Right lobe of liver (tissue), 6 donors: ENCODE results near the gene RGS6. TPM values are rescaled to one million over a fixed set of nuclear protein-coding genes. Genes with fewer than 3 reads are reported as not detected.

Experiments
- ATAC-seq, 4 donors: fragments of 200-7000 bp; cut with Tn5 transposase; one replicate each; pipeline ENCODE4 v1.9.1; 2020; ENCODE audit warnings: mild to moderate bottlenecking in 4 of 4, moderate library complexity in 4 of 4
- DNase-seq, 3 donors: peaks; one replicate each; pipeline ENCODE4 v3.0.0-alpha.2; 2020
- H3K27ac ChIP-seq, 3 donors: fragments of 200-600 bp; one replicate each; pipeline ENCODE4 v1.8.0; 2022
- H3K27me3 ChIP-seq, 2 donors: fragments of 200-600 bp; one replicate each; pipeline ENCODE4 v1.8.0; 2022
- H3K36me3 ChIP-seq, 4 donors: fragments of 200-600 bp; sonication (generic) in 1 of 4; one replicate each; pipeline versions ENCODE4 v1.5.1 to v1.8.0; 2017 to 2022; ENCODE audit warnings: control low read depth in 1 of 4
- H3K4me1 ChIP-seq, 4 donors: fragments of 200-600 bp; sonication (generic) in 1 of 4; one replicate each; pipeline versions ENCODE4 v1.5.1 to v1.8.0; 2017 to 2022; ENCODE audit warnings: control low read depth in 1 of 4
- H3K4me3 ChIP-seq, 3 donors: fragments of 200-600 bp; one replicate each; pipeline ENCODE4 v1.8.0; 2022
- H3K9me3 ChIP-seq, 4 donors: fragments of 200-600 bp; sonication (generic) in 1 of 4; one replicate each; pipeline versions ENCODE4 v1.5.1 to v1.8.0; 2017 to 2022; ENCODE audit warnings: control low read depth in 1 of 4
- POLR2A ChIP-seq: fragments of 450-650 bp; IDR thresholded peaks from one replicate; pipeline ENCODE4 v1.6.1; 2017; ENCODE audit warnings: antibody characterized with exemption, mild to moderate bottlenecking
- WGBS: methylation state at CpG from one replicate; pipeline ENCODE4 v1.1.6; 2018; ENCODE audit warnings: low coverage, low lambda C conversion rate; ENCODE audit not compliant: insufficient coverage; ENCODE audit errors: missing lambda C conversion rate; 5-methylcytosine and 5-hydroxymethylcytosine counted together
- intact Hi-C, 2 donors: fragments of 100-400 bp; cut with DNase I; formaldehyde crosslinking; loops; one replicate each; pipeline versions ENCODE4 v1.11.2 to v1.14.1; 2022
- total RNA-seq, 6 experiments: library from RNA; depleted of rRNA in 2 of 6; stranded (reverse); fragments of >200 nt in 2 of 6; fragmentation: NEBNext Ultra II Directional in 3 of 6; extraction: Animal tissue kit (Norgen Biotek cat#: 25700) in 3 of 6; gene quantifications; one replicate each; pipeline versions ENCODE4 v1.1.0 to v1.2.4, GENCODE V29; 2016 to 2023
- TF ChIP-seq, protein P1 (sequence below), 4 donors: fragments of 200-600 bp in 3 of 4; fragments of 450-650 bp in 1 of 4; IDR thresholded peaks; one replicate each; pipeline versions ENCODE4 v1.5.1 to v1.8.0; 2016 to 2022; ENCODE audit warnings: antibody characterized with exemption in 4 of 4, mild to moderate bottlenecking in 2 of 4
- donor health status: DM: no; HTN: yes; CAD: no.
- donor health status: DM: no; HTN: no; CAD: no.
- donor health status: DM: no; HTN: no; CAD: no.
- donor health status: DM: no; HTN: yes; CAD: no.
- donor health status: DM: no; HTN: yes; CAD: no.

The RGS6 gene
- total RNA-seq, 6 experiments from 2014 or later = 0.07 TPM; not detected in 5

DNA sequence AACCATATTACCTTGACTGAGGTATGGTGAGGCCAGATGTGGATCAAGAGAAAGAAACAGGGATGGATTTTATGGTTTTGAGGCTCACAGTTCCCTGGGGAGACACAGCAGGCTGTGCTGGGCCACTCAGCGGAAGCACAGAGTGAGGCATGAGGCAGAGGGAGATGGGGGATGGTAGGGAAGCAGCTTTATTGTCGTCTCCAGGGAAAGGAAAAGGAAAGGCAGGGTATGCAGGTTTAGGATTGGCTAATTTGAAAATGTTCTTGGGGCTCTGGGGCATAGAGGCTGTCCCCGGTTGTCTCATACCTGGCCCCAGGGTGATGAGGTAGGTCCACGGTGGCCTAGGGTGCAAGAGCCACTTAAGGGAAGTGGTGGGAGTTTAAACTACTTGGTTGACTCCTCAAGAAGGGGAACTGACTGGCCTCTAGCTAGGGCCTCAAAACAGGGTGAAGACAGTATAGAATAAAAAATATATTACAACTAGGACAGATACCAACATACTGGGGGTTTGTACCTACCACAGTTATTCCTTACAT, 322.8 kb downstream of the RGS6 start:
- DNase-seq = no peak
- no peak overlapping the region for H3K27ac ChIP-seq
- H3K27me3 ChIP-seq = no peaks in the 10 kb centered on the region
- H3K4me1 ChIP-seq = no peaks in the 10 kb centered on the region
- H3K4me3 ChIP-seq = no peak overlapping the region
- 44% methylated on average over 4 of the region's 4 CpGs for WGBS
- H3K9me3 ChIP-seq = no peaks in the 10 kb centered on the region
- TF ChIP-seq, protein P1, sequence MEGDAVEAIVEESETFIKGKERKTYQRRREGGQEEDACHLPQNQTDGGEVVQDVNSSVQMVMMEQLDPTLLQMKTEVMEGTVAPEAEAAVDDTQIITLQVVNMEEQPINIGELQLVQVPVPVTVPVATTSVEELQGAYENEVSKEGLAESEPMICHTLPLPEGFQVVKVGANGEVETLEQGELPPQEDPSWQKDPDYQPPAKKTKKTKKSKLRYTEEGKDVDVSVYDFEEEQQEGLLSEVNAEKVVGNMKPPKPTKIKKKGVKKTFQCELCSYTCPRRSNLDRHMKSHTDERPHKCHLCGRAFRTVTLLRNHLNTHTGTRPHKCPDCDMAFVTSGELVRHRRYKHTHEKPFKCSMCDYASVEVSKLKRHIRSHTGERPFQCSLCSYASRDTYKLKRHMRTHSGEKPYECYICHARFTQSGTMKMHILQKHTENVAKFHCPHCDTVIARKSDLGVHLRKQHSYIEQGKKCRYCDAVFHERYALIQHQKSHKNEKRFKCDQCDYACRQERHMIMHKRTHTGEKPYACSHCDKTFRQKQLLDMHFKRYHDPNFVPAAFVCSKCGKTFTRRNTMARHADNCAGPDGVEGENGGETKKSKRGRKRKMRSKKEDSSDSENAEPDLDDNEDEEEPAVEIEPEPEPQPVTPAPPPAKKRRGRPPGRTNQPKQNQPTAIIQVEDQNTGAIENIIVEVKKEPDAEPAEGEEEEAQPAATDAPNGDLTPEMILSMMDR (IDR thresholded peaks at IDR 0.05) = no peak
- TF ChIP-seq POLR2A = no peak
- no peak for ATAC-seq
- intact Hi-C loops = no loop called here
- no peaks in the 10 kb centered on the region for H3K36me3 ChIP-seq

DNA sequence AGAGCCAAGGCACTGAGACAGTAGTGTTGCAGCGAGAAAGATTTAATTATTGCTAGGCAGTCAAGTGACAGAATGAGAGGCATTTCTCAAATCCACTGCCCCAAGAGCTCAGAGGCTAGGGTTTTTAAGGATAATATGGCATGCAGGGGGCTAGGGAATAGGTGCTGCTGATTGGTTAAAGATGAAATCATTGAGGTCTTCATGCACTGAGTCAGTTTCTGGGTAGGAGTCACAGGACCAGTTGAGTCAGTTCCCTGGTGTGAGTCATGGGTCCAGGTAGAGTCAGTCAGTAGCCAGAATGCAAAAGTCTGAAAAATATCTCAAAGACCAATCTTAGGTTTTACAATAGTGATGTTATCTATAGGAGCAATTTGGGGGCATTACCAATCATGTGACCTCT, 323.8 kb downstream of the RGS6 start:
- Histone ChIP-seq H3K4me3 (no peak overlapping the region), H3K4me1 (no peaks in the 10 kb centered on the region), H3K27ac (no peak overlapping the region), H3K36me3 (no peaks in the 10 kb centered on the region), H3K9me3 (no peaks in the 10 kb centered on the region), H3K27me3 (no peaks in the 10 kb centered on the region)
- ATAC-seq (no peak), DNase-seq (no peak)
- intact Hi-C loops = no loop called here
- TF ChIP-seq, protein P1 (IDR thresholded peaks at IDR 0.05) = no peak
- TF ChIP-seq POLR2A = no peak
- WGBS = 60% methylated on average over 1 of the region's 1 CpG

DNA sequence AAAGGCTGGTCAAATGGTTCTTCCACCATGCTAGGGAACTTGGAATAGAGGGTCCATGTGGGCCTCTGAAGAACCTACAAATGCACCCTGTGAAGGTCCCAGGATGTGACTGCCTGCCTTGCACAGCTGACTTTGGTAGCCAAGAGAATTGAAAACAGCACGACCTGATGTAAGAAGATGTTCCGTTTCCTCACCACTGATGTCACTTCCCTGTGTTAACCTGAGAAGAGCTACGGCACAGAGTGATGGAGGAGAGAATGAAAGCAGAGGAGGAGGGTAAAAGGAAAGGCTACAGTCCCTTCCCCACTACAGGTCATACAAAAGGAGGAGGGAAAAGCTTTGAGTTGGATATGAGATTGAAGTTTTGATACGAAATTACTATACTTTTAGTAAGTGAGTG, 328.8 kb downstream of the RGS6 start:
- TF ChIP-seq POLR2A = no peak
- TF ChIP-seq, protein P1 (IDR thresholded peaks at IDR 0.05) = no peak
- Histone ChIP-seq H3K36me3 (no peaks in the 10 kb centered on the region), H3K9me3 (no peaks in the 10 kb centered on the region), H3K4me1 (no peaks in the 10 kb centered on the region), H3K27ac (no peak overlapping the region), H3K4me3 (no peak overlapping the region), H3K27me3 (no peaks in the 10 kb centered on the region)
- WGBS = 49% methylated on average over 4 of the region's 4 CpGs
- ATAC-seq (no peak), DNase-seq (no peak)
- intact Hi-C loops = no loop called here

DNA sequence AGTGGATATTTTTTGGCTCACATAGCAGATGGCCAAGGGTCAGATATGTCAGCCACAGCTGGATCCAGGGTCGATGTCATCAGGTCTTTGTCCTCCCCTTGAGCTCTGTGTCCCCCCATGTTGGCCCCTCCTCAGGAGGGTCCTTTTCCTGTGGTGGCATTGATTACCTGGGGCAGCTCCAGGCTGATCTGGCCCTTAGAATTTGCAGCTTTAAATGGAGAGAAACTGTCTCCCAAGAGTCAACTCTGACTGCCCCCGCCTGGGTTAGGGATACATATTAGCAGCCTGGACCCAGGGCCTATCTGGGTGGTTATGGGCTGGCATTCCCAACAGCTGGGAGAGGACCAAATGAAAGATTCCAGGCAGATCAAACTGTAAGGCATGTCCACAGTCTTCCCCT, 330.5 kb downstream of the RGS6 start:
- Histone ChIP-seq H3K4me1 (no peaks in the 10 kb centered on the region), H3K27ac (no peak overlapping the region), H3K4me3 (no peak overlapping the region), H3K9me3 (no peaks in the 10 kb centered on the region), H3K36me3 (no peaks in the 10 kb centered on the region), H3K27me3 (no peaks in the 10 kb centered on the region)
- no peak for ATAC-seq
- 61% methylated on average over 2 of the region's 2 CpGs for WGBS
- DNase-seq = no peak
- intact Hi-C loops = no loop called here
- TF ChIP-seq, protein P1 (IDR thresholded peaks at IDR 0.05) = no peak
- no peak for TF ChIP-seq POLR2A

DNA sequence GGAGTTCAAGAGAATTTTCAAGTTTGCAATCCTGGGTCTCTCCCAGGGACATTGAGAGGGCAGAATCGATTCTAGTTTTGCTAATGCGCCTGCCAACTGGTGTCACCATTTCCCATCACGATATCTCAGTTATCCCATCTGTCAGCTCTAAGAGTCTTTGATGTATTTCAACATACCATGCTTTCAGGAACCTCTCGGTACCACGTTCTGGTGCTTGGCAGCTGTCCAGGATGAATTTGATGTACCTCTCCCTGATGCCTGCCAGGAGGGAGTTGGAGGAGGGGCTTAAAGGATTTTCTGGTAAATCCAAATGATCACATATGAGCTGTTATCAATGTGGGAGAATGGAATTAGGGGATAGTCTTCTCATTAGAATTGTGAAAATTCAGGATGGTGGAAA, 332.5 kb downstream of the RGS6 start:
- TF ChIP-seq, protein P1 (IDR thresholded peaks at IDR 0.05) = no peak
- no peak for TF ChIP-seq POLR2A
- Histone ChIP-seq H3K27me3 (no peaks in the 10 kb centered on the region), H3K27ac (no peak overlapping the region), H3K4me1 (no peaks in the 10 kb centered on the region), H3K9me3 (no peaks in the 10 kb centered on the region), H3K36me3 (no peaks in the 10 kb centered on the region), H3K4me3 (no peak overlapping the region)
- ATAC-seq = no peak
- 35% methylated on average over 5 of the region's 5 CpGs for WGBS
- intact Hi-C loops = no loop called here
- no peak for DNase-seq
